Measurements from ENCODE around the gene CYBA. TPM values are rescaled to one million over a fixed set of nuclear protein-coding genes. Genes with fewer than 3 reads are reported as not detected.

CYBA gene
- total and polyA plus RNA-seq, 9 of the 15 experiments (the other 6 are each of a cell fraction or from before 2014, with no cell fraction given), result 0.34 to 683 (median 93.0) TPM

DNA sequence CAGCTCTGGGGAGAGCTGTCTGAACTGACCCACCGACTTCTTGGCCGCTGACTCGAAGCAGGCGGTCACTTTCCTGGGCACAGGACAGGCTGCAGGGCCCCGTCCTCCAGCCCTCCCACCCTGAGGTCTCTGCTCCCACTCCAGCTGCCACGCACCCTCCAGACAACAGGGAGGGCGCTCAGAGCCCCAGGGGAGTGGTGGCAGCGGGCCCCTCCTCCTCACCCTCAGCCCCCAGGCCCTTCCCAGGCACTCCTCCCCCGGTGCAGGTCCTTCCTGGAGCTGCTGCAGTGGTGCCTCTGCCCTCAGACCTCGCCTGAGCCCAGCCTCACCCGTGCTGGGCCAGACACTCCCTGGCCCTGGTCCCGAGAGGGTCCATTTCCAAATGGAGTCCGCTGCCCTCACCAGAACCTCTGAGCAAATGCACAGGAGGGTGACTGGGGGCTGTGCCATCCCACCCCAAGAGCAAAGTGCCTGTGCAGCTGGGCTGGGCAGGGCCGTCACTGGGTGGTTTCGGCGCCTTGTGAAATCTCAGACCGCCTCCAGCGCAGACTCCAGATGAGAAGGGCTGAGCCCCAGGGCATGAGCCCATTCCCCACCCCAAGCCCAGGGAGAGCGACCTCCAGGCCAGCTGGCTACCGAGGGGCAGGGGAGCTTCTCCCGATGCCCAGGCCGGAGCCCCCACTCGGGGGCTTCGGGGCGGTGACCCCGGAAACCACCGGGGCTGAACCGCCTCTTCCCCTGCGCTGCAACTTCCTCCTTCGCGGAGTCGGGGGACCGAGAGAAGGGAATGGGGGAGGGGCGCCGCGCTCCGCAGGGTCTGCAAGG, 717 bp downstream of the CYBA start (continued):
- TF ChIP-seq DMBX1 (CRISPR knock-in tag; IDR thresholded peaks at IDR 0.05; ENCODE audit: borderline replicate concordance), result no peak
- TF ChIP-seq PURB (CRISPR knock-in tag; IDR thresholded peaks at IDR 0.05; ENCODE audit: low read depth), result 0 out of 2 replicates have a peak, but pooled peaks have one; percentile 11
- 0 out of 2 replicates have a peak, but pooled peaks have one; percentile 21 for TF ChIP-seq HMG20B (CRISPR knock-in tag; IDR thresholded peaks at IDR 0.05)
- TF ChIP-seq ZNF57 (CRISPR knock-in tag; IDR thresholded peaks at IDR 0.05), result no peak
- TF ChIP-seq, protein P1, sequence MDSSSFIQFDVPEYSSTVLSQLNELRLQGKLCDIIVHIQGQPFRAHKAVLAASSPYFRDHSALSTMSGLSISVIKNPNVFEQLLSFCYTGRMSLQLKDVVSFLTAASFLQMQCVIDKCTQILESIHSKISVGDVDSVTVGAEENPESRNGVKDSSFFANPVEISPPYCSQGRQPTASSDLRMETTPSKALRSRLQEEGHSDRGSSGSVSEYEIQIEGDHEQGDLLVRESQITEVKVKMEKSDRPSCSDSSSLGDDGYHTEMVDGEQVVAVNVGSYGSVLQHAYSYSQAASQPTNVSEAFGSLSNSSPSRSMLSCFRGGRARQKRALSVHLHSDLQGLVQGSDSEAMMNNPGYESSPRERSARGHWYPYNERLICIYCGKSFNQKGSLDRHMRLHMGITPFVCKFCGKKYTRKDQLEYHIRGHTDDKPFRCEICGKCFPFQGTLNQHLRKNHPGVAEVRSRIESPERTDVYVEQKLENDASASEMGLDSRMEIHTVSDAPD (CRISPR knock-in tag; IDR thresholded peaks at IDR 0.05), result no peak
- TF ChIP-seq, protein P2, sequence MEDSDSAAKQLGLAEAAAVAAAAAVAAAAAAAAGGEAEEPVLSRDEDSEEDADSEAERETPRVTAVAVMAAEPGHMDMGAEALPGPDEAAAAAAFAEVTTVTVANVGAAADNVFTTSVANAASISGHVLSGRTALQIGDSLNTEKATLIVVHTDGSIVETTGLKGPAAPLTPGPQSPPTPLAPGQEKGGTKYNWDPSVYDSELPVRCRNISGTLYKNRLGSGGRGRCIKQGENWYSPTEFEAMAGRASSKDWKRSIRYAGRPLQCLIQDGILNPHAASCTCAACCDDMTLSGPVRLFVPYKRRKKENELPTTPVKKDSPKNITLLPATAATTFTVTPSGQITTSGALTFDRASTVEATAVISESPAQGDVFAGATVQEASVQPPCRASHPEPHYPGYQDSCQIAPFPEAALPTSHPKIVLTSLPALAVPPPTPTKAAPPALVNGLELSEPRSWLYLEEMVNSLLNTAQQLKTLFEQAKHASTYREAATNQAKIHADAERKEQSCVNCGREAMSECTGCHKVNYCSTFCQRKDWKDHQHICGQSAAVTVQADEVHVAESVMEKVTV (CRISPR knock-in tag; IDR thresholded peaks at IDR 0.05), result no peak
- TF ChIP-seq RFX1 (IDR thresholded peaks at IDR 0.05), result no peak
- TF ChIP-seq, protein P3, sequence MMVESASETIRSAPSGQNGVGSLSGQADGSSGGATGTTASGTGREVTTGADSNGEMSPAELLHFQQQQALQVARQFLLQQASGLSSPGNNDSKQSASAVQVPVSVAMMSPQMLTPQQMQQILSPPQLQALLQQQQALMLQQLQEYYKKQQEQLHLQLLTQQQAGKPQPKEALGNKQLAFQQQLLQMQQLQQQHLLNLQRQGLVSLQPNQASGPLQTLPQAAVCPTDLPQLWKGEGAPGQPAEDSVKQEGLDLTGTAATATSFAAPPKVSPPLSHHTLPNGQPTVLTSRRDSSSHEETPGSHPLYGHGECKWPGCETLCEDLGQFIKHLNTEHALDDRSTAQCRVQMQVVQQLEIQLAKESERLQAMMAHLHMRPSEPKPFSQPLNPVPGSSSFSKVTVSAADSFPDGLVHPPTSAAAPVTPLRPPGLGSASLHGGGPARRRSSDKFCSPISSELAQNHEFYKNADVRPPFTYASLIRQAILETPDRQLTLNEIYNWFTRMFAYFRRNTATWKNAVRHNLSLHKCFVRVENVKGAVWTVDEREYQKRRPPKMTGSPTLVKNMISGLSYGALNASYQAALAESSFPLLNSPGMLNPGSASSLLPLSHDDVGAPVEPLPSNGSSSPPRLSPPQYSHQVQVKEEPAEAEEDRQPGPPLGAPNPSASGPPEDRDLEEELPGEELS (CRISPR knock-in tag; IDR thresholded peaks at IDR 0.05; ENCODE audit: borderline replicate concordance), result no peak
- TF ChIP-seq, protein P4, sequence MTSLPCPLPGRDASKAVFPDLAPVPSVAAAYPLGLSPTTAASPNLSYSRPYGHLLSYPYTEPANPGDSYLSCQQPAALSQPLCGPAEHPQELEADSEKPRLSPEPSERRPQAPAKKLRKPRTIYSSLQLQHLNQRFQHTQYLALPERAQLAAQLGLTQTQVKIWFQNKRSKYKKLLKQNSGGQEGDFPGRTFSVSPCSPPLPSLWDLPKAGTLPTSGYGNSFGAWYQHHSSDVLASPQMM (CRISPR knock-in tag; IDR thresholded peaks at IDR 0.05), result no peak
- no peak for TF ChIP-seq ARNT (IDR thresholded peaks at IDR 0.05)
- TF ChIP-seq, protein P5, sequence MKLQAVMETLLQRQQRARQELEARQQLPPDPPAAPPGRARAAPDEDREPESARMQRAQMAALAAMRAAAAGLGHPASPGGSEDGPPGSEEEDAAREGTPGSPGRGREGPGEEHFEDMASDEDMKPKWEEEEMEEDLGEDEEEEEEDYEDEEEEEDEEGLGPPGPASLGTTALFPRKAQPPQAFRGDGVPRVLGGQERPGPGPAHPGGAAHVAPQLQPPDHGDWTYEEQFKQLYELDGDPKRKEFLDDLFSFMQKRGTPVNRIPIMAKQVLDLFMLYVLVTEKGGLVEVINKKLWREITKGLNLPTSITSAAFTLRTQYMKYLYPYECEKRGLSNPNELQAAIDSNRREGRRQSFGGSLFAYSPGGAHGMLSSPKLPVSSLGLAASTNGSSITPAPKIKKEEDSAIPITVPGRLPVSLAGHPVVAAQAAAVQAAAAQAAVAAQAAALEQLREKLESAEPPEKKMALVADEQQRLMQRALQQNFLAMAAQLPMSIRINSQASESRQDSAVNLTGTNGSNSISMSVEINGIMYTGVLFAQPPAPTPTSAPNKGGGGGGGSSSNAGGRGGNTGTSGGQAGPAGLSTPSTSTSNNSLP (IDR thresholded peaks at IDR 0.05; ENCODE audit: borderline replicate concordance, low read depth, low read length), result no peak
- no peak for TF ChIP-seq ZNF696 (CRISPR knock-in tag; conservative IDR thresholded peaks at IDR 0.05)
- TF ChIP-seq EP300 (IDR thresholded peaks at IDR 0.05; ENCODE audit: low read length), result no peak
- TF ChIP-seq ZBED1 (IDR thresholded peaks at IDR 0.05), result no peak
- no peak for TF ChIP-seq ZNF174 (CRISPR knock-in tag; IDR thresholded peaks at IDR 0.05)
- TF ChIP-seq ZBTB7A (IDR thresholded peaks at IDR 0.05; ENCODE audit: borderline replicate concordance, control insufficient read depth, low read depth, low read length), result peak; percentile 75; the same call in 1 of the 2 replicates
- TF ChIP-seq ELF4 (CRISPR knock-in tag; IDR thresholded peaks at IDR 0.05), result no peak
- TF ChIP-seq MIER1 (IDR thresholded peaks at IDR 0.05; ENCODE audit: low read depth), result no peak
- TF ChIP-seq, protein P6, sequence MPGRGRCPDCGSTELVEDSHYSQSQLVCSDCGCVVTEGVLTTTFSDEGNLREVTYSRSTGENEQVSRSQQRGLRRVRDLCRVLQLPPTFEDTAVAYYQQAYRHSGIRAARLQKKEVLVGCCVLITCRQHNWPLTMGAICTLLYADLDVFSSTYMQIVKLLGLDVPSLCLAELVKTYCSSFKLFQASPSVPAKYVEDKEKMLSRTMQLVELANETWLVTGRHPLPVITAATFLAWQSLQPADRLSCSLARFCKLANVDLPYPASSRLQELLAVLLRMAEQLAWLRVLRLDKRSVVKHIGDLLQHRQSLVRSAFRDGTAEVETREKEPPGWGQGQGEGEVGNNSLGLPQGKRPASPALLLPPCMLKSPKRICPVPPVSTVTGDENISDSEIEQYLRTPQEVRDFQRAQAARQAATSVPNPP (IDR thresholded peaks at IDR 0.05; ENCODE audit: borderline replicate concordance, insufficient read depth, insufficient read length), result no peak
